HG02642 (cell line): ENCODE results near the gene MCU.

Source experiments
- ATAC-seq: cut with Tn5 transposase; IDR thresholded peaks from one replicate; pipeline ENCODE4 v1.9.1; 2021; ENCODE audit warnings: mild to moderate bottlenecking; ENCODE audit not compliant: unreplicated experiment, poor library complexity

Gene MCU

DNA sequence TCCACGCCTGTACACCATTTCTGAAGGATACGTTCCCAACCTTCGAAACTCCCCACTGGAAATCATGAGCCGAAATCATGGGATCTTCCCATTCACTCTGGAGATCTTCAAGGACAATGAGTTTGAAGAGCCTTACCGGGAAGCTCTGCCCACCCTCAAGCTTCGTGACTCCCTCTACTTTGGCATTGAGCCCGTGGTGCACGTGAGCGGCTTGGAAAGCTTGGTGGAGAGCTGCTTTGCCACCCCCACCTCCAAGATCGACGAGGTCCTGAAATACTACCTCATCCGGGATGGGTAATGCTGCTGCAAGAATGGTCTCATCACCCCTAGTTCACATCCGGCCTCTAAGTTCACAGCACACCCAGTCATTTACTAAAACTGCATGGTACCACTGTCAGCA is 232.4 kb downstream of the MCU start:
- ATAC-seq: no peak

DNA sequence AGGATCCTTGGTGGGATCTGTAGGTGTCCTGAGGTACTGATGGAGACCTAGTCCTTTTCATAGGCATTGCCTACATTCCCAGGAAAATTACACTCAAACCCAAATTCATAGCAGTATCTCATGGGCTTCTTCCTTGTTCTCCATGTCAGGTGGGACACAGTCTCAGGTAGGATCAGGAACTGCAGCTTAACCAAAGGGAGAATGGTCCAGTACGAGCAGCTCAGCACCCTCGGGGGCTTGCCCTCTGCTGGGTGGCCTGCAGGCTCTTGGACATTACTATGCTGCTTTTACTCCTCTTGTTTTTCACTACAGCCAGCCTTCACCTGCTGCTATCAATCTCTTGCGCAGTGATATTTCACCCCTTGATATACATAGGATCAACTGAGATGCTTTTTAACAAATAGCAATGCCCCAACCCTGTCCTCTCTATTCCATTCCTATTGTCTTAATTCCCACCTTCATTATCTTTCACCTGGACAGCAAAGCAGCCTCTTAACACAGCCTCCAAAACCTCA is 234.1 kb downstream of the MCU start:
- no peak for ATAC-seq

DNA sequence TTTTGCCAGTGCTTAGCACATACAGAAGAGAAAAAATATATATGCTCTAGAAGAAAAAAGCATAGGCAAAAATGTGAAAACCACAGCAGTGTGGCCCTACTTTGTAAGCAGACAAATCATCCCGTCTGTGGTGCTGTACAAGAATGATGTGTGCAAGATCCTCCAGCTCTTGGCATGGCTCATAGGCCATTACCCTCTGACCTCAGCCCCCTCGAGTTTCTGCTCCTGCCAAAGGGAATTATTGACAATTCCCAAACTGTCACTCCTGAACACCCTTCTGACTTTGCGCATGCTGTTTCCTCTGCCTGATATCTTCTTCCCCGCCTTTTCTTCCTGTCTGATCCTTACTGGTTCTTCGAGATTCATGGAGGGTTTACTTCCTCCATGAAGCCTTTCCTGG is 235.5 kb downstream of the MCU start:
- ATAC-seq: no peak

DNA sequence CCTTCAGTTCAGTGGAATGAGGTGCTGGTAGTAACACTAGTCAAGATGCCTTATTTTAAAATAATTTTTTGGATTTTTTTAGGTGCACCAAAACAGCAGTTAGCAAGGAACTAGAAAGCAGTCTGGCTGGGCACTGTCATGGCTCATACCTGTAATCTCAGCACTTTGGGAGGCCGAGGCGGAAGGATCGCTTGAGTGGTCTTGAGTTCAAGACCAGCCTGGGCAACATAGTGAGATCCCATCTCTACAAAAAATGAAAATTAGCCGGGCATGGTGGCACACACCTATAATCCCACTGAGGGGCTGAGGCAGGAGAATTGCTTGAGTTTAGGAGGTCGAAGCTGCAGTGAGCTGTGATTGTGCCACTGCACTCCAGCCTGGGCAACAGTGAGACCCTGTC is 236.9 kb downstream of the MCU start:
- ATAC-seq: no peak

DNA sequence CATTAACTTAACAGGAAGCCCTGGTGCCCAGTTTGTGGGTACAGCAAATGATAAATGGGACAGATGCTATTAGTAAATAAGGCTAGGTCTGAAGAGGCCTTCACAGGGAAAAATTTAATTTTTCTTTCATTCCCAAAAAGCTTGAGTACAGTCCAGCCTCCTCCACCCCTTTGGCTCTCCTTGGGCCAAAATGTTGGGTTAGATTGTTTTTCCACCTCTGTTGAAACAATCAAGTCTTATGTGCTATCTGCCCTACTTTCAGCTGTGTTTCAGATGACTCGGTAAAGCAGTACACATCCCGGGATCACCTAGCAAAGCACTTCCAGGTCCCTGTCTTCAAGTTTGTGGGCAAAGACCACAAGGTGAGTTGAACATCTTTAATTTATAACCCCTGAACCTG is 238.3 kb downstream of the MCU start:
- no peak for ATAC-seq

DNA sequence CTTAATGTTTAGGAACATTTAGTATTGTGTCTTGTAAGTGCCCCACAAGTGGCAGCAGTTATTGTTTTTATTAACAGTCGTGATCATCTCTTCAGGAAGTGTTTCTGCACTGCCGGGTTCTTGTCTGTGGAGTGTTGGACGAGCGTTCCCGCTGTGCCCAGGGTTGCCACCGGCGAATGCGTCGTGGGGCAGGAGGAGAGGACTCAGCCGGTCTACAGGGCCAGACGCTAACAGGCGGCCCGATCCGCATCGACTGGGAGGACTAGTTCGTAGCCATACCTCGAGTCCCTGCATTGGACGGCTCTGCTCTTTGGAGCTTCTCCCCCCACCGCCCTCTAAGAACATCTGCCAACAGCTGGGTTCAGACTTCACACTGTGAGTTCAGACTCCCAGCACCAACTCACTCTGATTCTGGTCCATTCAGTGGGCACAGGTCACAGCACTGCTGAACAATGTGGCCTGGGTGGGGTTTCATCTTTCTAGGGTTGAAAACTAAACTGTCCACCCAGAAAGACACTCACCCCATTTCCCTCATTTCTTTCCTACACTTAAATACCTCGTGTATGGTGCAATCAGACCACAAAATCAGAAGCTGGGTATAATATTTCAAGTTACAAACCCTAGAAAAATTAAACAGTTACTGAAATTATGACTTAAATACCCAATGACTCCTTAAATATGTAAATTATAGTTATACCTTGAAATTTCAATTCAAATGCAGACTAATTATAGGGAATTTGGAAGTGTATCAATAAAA is 240.5 kb downstream of the MCU start:
- ATAC-seq: no peak

DNA sequence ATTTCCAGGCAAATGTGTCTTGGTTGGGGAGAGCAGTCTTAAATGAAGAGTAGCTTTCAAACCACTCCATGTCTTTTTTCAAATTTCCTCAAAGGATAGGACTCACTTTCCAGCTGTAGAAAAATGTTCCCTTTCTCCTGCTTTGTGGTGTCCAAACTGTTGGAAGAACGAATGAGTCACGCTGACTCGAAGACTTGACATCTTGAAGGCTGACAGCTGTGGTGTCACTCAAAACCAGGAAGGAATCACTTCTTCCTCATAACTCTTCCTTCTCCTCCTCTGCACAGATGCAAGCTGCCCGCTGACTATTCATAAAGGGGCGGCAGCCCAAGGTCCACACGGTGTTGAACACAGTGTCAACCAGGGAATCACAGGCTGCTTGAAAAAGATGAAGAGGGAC is 243.4 kb downstream of the MCU start:
- no peak for ATAC-seq
